ENCODE results near the gene GOLGA5.
A peak's percentile ranks its signal among the peaks of the same experiment; 100 is the strongest.
"Not testable (repeated sequence)": the region's sequence is repeated elsewhere in the genome, so short reads cannot be mapped to it uniquely, and the experiment has no call there.

The GOLGA5 gene, protein sequence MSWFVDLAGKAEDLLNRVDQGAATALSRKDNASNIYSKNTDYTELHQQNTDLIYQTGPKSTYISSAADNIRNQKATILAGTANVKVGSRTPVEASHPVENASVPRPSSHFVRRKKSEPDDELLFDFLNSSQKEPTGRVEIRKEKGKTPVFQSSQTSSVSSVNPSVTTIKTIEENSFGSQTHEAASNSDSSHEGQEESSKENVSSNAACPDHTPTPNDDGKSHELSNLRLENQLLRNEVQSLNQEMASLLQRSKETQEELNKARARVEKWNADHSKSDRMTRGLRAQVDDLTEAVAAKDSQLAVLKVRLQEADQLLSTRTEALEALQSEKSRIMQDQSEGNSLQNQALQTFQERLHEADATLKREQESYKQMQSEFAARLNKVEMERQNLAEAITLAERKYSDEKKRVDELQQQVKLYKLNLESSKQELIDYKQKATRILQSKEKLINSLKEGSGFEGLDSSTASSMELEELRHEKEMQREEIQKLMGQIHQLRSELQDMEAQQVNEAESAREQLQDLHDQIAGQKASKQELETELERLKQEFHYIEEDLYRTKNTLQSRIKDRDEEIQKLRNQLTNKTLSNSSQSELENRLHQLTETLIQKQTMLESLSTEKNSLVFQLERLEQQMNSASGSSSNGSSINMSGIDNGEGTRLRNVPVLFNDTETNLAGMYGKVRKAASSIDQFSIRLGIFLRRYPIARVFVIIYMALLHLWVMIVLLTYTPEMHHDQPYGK

DNA sequence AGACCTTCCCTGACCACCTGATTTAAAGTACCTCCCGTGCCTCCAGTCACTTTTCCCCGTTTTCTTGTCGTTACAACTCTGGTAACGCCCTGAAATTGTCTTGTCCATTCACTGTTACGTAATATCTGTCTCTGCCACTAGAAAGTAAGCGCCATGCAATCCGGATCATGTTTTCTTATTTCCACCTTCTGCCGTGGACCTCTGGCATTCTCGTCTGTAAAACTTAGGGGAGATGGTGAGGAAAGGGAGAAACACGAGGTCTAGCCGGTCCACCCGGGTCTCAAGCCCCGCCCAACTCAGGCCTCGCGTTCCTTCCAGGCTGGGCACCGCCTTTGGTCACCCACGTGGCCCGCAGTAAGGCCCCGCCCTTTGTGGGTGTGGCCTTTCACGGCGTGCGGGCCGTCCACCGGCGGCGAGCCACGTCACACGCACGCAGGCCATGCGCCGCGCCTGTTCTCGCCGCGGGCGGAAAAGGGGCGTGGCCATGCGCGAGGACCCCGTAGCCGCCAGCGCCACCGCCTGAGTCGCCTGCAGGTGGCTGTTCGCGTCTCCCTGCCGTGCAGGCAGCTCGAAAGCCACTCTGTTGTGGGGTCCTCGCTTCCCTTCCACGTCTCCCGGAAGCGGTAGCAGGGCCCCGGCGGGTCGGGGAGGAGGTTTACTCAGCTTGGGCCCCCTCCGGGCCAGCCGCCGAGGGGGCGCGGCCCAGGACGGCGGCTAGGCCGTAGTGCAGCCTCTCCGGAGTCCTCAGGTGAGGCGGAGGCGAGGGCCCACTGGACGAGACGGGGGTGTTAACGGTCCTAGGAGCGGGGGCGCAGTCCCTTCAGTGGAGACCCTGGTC lies at the start of gene GOLGA5:
GOLGA5 (plus strand) TSS at position 597 of the 838 bp plus-strand sequence. CDS start 3,133 bp downstream, outside the sequence.
- DNase-seq, result peak; percentile 99

DNA sequence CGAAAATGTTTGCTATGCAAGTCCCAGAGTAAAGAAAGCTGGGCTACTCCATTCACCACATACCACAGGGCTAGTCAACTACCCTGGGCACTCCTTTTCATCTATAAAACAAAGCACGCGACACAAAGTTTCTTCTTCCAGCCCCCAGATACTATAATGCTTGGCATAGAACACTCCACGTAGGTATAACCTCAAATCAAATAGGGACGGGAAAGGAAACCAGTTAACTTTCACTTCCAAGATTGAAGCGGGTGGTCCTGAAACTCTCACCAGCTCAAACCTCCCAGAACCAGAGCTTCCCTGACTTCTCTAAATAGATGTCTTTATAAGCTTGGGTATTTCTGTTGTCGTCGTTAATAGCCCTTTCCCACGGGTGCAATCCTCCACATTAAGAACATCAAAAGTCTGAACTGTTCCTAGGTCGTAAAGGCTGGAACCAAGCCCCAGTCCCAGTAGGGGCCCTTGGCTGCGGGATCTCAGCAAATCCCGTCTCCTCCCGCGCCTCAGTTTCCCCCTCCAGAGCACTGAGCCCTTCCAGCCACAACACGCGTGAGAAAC lies 46.3 kb upstream of the GOLGA5 start:
- DNase-seq, result no peak

DNA sequence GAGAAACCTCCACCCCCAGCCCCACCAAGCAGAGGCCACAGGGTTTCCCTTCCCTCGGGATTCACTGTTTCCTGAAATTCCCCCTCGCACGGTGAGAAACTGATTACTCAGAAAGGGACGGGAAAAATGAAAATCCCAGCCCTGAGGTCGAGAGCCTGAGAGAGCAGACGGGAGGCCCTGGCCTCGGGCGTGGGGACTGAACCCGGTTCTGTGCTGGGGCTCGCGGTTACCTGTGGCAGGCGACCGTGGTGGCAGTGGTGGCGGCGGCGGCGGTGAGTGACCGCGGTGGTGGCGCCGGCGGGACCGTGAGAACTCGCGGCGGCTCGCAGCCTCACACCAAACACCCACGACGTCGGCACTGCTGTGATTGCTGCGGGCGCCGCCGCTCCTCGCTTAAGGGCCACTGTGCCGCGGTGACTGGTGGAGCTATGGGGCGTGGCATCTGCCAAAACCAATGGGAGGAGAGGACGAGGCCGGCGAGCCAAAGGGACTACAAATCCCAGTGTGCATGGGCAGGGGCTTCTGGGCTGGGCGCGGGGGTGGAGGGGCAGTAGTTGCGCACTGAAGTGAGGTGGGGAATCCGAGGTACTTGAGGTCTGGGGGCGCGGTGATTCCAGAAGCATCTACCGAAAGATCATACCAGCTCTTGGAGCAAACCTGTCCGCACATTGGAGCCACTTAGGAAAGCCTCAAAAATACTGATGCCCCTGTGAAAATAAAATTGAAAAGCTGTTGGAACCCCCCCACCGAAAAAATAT lies 45.7 kb upstream of the GOLGA5 start, which contains the start of gene LGMN:
LGMN (minus strand) TSS at position 369 of the 758 bp plus-strand sequence. CDS start 15,841 bp downstream, outside the sequence.
- DNase-seq, result peak; percentile 94

DNA sequence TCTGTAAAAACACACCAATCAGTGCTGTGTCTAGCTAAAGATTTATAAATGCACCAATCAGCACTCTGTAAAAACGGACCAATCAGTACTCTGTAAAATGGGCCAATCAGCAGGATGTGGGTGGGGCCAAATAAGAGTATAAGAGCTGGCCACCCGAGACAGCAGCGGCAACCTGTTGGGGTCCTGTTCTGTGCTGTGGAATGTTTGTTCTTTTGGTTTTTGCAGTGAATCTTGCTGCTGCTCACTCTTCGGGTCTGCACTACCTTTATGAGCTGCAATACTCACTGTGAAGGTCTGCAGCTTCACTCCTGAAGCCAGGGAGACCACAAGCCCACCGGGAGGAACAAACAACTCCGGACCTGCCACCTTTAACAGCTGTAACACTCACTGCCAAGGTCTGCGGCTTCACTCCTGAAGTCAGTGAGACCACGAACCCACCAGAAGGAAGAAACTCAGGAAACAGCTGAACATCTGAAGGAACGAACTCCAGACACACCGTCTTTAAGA lies 43.8 kb upstream of the GOLGA5 start:
- DNase-seq, result not testable (repeated sequence)

DNA sequence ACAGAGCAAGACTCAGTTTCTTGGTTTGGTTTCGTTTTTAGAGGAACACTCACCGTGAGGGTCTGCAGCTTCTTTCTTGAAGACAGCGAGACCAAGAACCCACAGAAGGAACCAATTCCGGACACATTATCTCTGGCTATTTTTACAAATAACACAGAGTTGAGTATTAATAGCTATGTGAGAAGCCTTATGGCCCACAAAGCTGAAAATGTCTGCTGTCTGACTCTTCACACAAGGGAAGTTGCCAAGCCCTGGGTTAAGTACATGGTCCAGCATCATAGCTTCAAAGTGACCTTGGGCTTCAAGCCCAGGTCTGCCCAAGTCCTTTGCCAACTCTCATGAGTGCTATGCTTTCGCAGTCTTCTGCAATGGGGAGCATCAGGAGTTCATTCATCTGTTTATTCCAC lies 43.1 kb upstream of the GOLGA5 start:
- no peak for DNase-seq

DNA sequence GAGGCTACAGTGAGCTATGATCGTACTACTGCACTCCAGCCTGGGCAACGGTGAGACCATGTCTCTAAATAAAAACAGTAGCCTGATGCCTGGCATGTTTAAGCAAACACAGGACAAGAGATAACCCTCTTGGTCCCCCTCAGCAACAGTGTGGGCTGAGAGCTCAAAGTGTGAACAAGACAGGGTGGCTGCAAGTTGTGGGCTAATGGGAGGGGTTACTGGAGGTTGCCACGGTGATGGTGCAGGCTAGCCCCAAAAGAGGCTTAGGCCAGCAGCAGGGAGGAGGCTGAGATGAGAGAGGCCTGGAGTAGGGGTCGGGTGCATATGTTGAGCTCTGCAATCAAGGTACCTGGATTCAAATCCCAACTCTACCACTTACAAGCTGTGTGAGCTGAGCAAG lies 42.3 kb upstream of the GOLGA5 start:
- no peak for DNase-seq

DNA sequence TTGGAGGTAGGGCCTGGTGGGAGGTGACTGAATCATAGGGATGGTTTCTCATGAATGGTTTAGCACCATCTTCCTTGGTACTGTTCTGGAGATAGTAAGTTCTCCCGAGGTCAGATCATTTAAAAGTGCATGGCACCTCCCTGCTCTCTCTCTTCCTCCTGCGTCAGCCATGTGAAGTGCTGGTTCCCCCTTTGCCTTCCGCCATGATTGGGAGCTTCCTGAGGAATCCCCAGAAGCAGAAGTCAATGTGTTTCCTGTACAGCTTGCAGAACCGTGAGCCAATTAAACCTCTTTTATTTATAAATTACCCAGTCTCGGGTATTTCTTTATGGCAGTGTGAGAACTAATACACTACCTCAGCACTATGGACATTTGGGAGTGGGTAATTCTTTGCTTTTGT lies 40.9 kb upstream of the GOLGA5 start:
- DNase-seq, result no peak

DNA sequence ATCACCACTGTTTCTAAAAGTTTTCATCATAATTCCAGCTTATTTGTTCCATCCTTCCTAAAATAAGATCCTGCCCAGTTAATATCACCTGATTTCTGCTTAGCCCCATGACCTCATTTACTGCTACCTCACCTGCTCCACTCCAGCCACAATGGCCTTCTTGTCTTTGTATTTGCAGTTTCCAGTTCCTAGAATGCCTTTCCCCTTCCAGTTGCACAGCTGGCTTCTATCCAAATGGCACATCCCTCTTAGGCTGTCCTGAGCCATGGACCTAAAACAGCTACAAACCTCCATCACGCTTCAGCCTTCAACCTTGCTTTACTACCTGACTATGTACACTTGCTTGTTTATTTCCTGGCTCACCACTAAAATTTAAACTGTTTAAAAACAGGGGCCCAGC lies 39.1 kb upstream of the GOLGA5 start:
- no peak for DNase-seq

DNA sequence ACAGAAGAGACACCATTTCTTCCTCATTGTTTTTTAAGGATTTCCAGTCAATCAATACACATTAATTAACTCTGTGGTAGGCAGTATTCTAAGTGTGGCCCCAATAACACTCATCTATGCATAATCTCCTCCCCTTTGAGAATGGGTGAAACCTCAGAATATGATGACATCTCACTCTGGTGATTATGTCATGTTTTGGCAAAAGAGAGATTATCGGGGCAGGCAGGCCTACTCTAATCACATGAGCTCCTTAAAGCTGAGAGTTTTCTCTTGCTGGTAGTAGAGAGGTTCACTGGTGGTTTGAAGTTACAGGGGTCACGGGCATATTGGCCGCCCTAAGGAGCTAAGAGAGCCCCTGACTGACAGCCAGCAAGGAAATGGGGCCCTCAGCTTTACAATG lies 38.6 kb upstream of the GOLGA5 start:
- DNase-seq, result no peak

DNA sequence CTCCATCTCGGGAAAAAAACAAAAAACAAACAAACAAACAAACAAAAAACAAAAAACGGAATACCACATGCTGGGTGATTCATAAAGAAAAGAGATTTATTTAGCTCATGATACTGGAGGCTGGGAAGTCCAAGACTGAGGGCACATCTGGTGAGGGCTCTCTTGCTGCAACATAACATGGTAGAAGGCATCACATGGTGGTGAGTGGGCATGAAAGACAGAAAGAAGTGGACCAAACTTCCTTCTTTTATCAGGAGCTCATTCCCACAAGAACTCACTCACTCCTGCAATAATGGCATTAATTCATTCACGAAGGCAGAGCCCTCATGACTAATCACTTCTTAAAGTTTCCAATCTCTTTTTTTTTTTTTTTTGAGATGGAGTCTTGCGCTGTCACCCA lies 37.7 kb upstream of the GOLGA5 start:
- DNase-seq, result no peak

DNA sequence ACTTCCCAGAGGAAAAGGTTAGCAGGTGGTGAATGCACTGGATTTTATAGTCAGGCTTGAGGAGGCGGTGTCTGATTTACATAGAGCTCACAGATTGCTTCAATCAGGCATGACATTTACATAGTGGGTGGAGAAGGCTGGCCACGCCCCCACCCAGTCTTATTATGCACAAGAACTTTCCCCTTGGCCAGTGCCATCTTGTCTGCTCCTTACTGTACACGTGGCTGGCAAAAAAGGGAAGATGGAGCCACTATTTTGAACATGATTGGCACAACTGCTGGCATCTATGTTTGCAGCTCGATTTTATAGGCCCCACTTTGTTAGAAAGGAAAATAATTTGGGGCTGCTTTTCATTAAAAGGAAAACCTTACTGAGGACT lies 34.8 kb upstream of the GOLGA5 start:
- DNase-seq, result no peak

DNA sequence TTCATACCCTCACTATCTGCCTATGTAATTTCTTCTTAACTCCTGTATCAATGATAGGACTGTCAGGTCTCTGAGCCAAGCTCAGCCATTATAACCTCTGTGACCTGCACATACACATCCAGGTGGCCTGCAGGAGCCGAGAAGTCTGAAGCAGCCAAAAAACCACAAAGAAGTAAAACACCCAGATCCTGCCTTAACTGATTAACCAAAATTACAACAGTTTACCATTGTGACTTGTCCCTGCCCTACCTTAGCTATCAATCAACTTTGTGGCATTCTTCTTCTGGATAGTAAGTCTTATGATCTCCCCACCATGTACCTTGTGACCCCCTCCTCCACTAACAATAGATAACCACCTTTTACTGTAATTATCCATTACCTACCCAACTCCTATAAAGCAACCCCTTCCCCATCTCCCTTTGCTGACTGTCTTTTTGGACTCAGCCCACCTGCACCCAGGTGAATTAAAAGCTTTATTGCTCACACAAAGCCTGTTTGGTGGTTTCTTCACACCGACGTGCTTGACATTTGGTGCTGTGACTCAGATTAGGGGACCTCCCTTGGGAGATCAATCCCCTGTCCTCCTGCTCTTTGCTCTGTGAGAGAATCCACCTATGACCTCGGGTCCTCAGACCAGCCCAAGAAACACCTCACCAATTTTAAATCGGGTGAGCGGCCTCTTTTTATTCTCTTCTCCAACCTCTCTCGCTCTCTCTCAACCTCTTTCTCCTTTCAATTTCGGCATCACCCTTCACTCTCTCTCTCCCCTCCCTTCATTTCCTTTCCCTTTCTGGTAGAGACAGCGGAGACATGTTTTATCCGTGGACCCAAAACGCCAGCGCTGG lies 34.2 kb upstream of the GOLGA5 start:
- DNase-seq, result no peak

DNA sequence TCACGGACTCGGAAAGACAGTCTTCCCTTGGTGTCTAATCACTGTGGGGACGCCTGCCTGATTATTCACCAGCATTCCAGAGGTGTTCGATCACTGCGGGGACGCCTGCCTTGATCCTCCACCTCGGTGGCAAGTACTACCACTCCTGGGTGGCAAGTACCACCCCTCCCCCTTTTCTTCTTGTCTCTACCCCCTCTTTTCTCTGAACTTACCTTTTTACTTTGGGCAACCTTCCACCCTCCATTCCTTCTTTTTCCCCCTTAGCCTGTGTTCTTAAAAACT lies 33.6 kb upstream of the GOLGA5 start:
- DNase-seq, result no peak

DNA sequence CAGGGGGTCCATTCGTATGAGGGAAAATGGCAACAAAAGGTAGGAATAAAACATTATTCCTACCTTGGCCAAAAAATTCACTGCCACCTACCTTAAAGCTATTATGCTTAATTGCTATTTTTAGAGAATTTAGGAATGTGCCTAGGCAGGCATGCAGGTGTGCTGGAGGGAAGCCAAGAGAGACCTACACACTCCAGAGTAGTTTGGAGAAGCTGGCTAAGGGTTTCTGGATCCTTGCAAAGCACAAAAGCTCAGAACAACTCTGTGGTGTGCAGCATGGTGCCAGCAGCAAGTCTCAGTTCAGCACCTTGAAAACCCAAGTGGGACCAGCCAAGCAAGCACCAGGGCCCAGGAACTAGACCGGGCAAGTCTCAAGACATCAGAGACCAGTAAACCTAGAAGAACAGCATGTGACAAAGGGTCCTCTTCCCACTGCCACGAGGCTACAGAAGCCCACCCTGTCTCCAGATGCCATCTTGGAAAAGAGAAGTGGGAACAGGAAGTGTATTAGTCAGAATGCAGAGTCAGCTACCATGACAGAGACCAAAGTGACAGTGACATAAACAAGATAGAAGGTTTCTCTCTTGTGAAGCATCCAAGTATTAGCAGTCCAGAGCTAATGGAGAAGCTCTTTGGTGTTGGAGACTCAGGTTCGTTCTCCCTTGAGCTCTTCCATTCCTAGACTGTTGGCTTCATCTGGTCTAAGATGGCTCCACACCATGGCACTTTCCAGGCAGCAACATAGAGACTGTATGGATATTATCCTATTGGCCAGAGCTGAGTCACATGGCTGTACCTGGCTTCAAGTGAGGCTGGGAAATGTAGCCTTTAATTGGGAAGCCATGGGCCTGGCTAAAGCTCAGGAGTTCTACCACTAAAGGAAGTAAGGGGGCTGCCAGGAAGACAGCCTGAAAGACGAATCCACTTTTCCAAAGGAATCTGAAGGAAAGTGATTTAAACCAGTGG lies 30.2 kb upstream of the GOLGA5 start:
- DNase-seq, result not testable (repeated sequence)

DNA sequence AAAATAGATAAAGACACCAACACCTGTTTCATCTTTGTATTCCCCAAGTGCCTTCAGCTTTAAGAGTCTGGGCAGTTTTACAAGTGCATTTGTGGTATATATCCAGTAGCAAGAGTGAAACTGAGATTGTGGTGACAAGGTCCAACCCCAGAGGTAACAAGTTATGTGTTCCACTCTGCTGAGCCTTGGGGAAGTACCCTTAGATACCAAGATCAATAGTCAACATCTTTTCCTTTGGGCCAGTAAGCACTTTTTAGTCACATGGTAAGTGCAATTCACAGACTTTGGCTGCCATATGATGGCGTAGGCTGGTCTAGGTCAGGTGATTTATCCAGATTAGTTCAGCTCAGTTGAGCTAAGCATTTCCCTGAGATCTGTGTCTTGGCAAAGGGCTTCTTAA lies 25.9 kb upstream of the GOLGA5 start:
- not testable (repeated sequence) for DNase-seq

DNA sequence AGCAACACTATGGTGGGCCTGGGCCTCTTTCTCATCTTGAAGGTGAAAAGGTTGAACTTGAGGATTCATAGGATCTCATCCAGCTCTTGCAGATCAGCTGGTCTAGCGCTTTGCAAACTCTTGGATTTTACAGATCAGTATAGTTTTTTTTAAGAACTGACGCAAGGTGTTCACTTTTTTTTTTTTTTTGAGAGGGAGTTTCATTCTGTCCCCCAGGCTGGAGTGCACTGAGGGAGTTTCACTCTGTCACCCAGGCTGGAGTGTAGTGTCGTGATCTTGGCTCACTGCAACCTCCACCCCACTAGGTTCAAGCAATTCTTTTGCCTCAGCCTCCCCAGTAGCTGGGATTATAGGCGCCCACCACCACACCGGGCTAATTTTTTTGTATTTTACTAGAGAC lies 25.3 kb upstream of the GOLGA5 start:
- DNase-seq, result no peak

DNA sequence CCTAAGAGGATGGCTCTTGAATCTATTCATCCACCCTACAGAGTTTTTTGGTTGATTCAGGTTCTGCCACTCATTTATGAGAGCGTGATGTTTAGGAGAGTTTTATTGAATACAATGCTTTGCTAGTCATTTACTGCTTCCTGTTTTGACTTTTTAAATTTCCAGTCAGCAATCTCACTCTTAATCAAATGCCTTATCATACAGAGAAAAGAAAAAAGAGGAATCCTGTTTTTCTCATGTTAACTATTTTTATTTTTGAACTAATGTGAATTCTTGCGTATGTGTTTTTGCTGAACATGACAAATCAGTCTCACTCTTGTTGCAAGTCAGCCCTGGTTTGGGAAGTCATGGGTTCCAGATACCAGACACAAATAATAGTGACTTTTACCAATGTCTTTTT lies 23.6 kb upstream of the GOLGA5 start:
- DNase-seq, result no peak

DNA sequence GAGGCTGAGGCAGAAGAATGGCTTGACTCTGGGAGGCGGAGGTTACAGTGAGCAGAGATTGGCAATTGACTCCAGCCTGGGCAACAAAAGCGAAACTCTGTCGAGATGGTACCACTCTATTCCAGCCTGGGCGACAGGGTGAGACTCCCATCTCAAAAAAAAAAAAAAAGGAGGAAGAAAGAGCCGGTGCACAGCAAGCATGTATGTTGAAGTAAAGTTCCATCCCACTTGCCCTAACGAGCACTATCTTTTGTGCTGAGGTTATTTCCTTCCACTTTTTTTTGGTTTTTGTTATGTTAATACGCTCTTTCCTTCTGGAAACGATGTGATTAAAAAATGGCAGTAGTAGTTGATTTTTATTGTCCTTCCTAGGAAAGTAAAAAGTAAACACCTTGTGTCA lies 19.5 kb upstream of the GOLGA5 start:
- DNase-seq, result no peak

DNA sequence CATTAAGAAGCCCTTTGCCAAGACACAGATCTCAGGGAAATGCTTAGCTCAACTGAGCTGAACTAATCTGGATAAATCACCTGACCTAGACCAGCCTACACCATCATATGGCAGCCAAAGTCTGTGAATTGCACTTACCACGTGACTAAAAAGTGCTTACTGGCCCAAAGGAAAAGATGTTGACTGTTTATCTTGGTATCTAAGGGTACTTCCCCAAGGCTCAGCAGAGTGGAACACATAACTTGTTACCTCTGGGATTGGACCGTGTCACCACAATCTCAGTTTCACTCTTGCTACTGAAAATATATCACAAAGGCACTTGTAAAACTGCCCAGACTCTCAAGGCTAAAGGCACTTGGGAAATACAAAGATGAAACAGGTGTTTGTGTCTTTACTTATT lies 18.8 kb upstream of the GOLGA5 start:
- not testable (repeated sequence) for DNase-seq
